Neural cell (in vitro differentiated cells): ENCODE measurements around the gene C11orf24. TPM values are rescaled to one million over a fixed set of nuclear protein-coding genes. Genes with fewer than 3 reads are reported as not detected.

ENCODE experiments used
- H2AFZ ChIP-seq: fragments of 200-600, 300-800 bp; sonication (generic), shearing (Covaris generic); 2 replicates; pipeline ENCODE4 v1.6.0; 2014; ENCODE audit warnings: low read depth, mild to moderate bottlenecking, antibody characterized with exemption, low read length, moderate library complexity
- H3F3A ChIP-seq: fragments of 200-600 bp; shearing (Covaris generic); 2 replicates; pipeline ENCODE4 v1.6.1; 2016; ENCODE audit warnings: mild to moderate bottlenecking, moderate library complexity, mixed read lengths, antibody characterized with exemption, low read length; ENCODE audit not compliant: insufficient read depth, poor library complexity, severe bottlenecking
- H3K27ac ChIP-seq: fragments of 200-600, 300-800 bp; sonication (generic), shearing (Covaris generic); 2 replicates; pipeline ENCODE4 v1.5.1; 2014; ENCODE audit warnings: mild to moderate bottlenecking, low read length, moderate library complexity
- H3K27me3 ChIP-seq: fragments of 300-800, 200-600 bp; sonication (generic), shearing (Covaris generic); 2 replicates; pipeline ENCODE4 v1.6.0; 2014; ENCODE audit warnings: mild to moderate bottlenecking, low read depth, low read length, moderate library complexity; ENCODE audit not compliant: insufficient read depth
- H3K36me3 ChIP-seq: fragments of 300-800, 200-600 bp; sonication (generic), shearing (Covaris generic); 2 replicates; pipeline ENCODE4 v1.5.1; 2014; ENCODE audit warnings: mild to moderate bottlenecking, antibody characterized with exemption, low read length, moderate library complexity; ENCODE audit not compliant: insufficient read depth
- H3K4me2 ChIP-seq: fragments of 300-800, 200-600 bp; sonication (generic), shearing (Covaris generic); 2 replicates; pipeline ENCODE4 v1.6.0; 2014; ENCODE audit warnings: mild to moderate bottlenecking, low read length
- H3K4me3 ChIP-seq: fragments of 300-800, 200-600 bp; sonication (generic), shearing (Covaris generic); 2 replicates; pipeline ENCODE4 v1.5.1; 2014; ENCODE audit warnings: mild to moderate bottlenecking, low read length, moderate library complexity
- H3K79me2 ChIP-seq: fragments of 200-600 bp; shearing (Covaris generic); replicated peaks from 2 replicates; pipeline ENCODE4 v1.6.0; 2014; ENCODE audit warnings: mild to moderate bottlenecking, low read length, moderate library complexity; ENCODE audit not compliant: insufficient read depth
- H3K9ac ChIP-seq: fragments of 300-800, 200-600 bp; sonication (generic), shearing (Covaris generic); 2 replicates; pipeline ENCODE4 v1.6.1; 2016; ENCODE audit warnings: mild to moderate bottlenecking, low read length, mixed read lengths
- H3K9me2 ChIP-seq: fragments of 200-600 bp; shearing (Covaris generic); 2 replicates; pipeline ENCODE4 v1.6.1; 2016; ENCODE audit warnings: mild to moderate bottlenecking, low read length, mixed read lengths; ENCODE audit not compliant: insufficient read depth
- H3K9me3 ChIP-seq: fragments of 200-600, 300-800 bp; sonication (generic), shearing (Covaris generic); 2 replicates; pipeline ENCODE4 v1.6.1; 2016; ENCODE audit warnings: mild to moderate bottlenecking, mixed run types, low read length, moderate library complexity, mixed read lengths
- H4K20me1 ChIP-seq: fragments of 200-600 bp; shearing (Covaris generic); 2 replicates; pipeline ENCODE4 v1.6.1; 2016; ENCODE audit warnings: mild to moderate bottlenecking, mixed run types; ENCODE audit not compliant: insufficient read depth
- EP300 ChIP-seq: fragments of 450-650 bp; conservative IDR thresholded peaks from 2 replicates; pipeline ENCODE4 v1.6.1; 2014; ENCODE audit warnings: antibody characterized with exemption, mild to moderate bottlenecking, moderate library complexity; ENCODE audit not compliant: poor library complexity, severe bottlenecking
- EZH2 ChIP-seq: fragments of 200-600, 300-800 bp; shearing (Covaris generic), sonication (generic); IDR thresholded peaks from 2 replicates; pipeline ENCODE4 v1.6.1; 2014; ENCODE audit warnings: antibody characterized with exemption, low read length, borderline replicate concordance, mild to moderate bottlenecking; ENCODE audit not compliant: insufficient read depth, poor library complexity, severe bottlenecking
- MXI1 ChIP-seq: fragments of 450-650 bp; conservative IDR thresholded peaks from 2 replicates; pipeline ENCODE4 v1.6.1; 2014; ENCODE audit warnings: antibody characterized with exemption, mild to moderate bottlenecking; ENCODE audit not compliant: poor library complexity, severe bottlenecking
- POLR2AphosphoS5 ChIP-seq: IDR thresholded peaks from 2 replicates; pipeline ENCODE4 v1.6.1; 2012
- RAD21 ChIP-seq: fragments of 450-650 bp; conservative IDR thresholded peaks from 2 replicates; pipeline ENCODE4 v1.6.1; 2014; ENCODE audit warnings: antibody characterized with exemption, mild to moderate bottlenecking, moderate library complexity
- SMC3 ChIP-seq: fragments of 450-650 bp; conservative IDR thresholded peaks from 2 replicates; pipeline ENCODE4 v1.6.1; 2014; ENCODE audit warnings: antibody characterized with exemption, mild to moderate bottlenecking, moderate library complexity; ENCODE audit not compliant: poor library complexity
- TAF1 ChIP-seq: IDR thresholded peaks from 2 replicates; pipeline ENCODE4 v1.6.1; 2012; ENCODE audit warnings: low read depth
- polyA plus RNA-seq: library from polyadenylated mRNA; depleted of rRNA; stranded (reverse); fragments of >200 nt; gene quantifications from 2 replicates; pipeline ENCODE4 v1.2.3, GENCODE V29; 2014
- TF ChIP-seq, protein P1 (sequence below): IDR thresholded peaks from 2 replicates; pipeline ENCODE4 v1.6.1; 2012; ENCODE audit warnings: borderline replicate concordance
- TF ChIP-seq, protein P2 (sequence below): fragments of 450-650 bp; IDR thresholded peaks from 2 replicates; pipeline ENCODE4 v1.5.1; 2014; ENCODE audit warnings: antibody characterized with exemption, mild to moderate bottlenecking, moderate library complexity; ENCODE audit not compliant: poor library complexity, severe bottlenecking

Gene C11orf24
- polyA plus RNA-seq, 1 donor from 2014 or later: 9.6 TPM

DNA sequence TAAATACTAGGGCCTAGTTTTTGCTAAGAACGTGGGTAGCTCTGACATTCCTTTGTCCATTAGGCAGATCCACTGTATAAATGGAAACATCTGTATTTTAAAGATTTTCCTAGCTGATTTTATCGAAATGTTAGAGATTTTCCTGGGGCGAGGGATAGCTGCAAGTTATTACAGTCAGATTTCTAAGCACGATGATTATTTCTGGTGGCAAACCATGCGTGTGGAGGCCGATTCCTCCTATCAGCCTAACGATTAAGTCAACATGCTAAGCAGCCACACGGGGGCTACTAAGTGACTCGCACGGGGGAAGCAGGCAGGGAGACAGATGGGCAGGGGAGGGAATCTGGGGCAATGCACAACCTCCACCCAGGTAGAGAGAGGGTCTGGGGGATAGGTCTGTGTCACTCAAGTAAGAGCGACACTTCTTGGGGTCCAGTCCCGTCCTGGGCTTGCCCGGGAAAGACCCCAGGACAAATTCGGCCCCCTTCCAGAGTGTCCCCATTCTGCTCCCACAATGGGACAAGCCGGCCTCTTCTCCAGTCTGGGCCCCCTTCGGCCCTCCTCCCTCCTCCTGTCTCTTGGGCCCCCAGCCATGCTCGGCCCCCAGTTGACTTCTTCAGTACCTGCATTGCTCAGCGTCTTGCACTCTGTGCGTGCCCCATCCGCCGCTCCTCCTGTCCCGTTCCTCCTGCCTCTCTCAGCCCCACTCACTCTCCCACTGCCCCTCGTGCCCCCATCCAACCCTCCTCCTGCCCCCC, 571 bp downstream of the C11orf24 start:
- Histone ChIP-seq H3K9me3 (no peaks in the 10 kb centered on the region), H3K9ac (peak overlapping the region; percentile 97), H3F3A (no peaks in the 10 kb centered on the region), H4K20me1 (no peaks in the 10 kb centered on the region), H3K27ac (peak overlapping the region; percentile 86), H3K4me2 (peak overlapping the region; percentile 57), H3K4me3 (peak overlapping the region; percentile 83), H2AFZ (peak overlapping the region; percentile 79), H3K79me2 (peaks cover 20% of the 10 kb centered on the region), H3K36me3 (no peaks in the 10 kb centered on the region), H3K27me3 (no peaks in the 10 kb centered on the region), H3K9me2 (no peaks in the 10 kb centered on the region)
- TF ChIP-seq MXI1 (peak; percentile 22), RAD21 (peak; percentile 44), TAF1 (peak; percentile 59), EP300 (no peak), POLR2AphosphoS5 (peak; percentile 8), EZH2 (no peak), SMC3 (peak; percentile 68)
- TF ChIP-seq, protein P1, sequence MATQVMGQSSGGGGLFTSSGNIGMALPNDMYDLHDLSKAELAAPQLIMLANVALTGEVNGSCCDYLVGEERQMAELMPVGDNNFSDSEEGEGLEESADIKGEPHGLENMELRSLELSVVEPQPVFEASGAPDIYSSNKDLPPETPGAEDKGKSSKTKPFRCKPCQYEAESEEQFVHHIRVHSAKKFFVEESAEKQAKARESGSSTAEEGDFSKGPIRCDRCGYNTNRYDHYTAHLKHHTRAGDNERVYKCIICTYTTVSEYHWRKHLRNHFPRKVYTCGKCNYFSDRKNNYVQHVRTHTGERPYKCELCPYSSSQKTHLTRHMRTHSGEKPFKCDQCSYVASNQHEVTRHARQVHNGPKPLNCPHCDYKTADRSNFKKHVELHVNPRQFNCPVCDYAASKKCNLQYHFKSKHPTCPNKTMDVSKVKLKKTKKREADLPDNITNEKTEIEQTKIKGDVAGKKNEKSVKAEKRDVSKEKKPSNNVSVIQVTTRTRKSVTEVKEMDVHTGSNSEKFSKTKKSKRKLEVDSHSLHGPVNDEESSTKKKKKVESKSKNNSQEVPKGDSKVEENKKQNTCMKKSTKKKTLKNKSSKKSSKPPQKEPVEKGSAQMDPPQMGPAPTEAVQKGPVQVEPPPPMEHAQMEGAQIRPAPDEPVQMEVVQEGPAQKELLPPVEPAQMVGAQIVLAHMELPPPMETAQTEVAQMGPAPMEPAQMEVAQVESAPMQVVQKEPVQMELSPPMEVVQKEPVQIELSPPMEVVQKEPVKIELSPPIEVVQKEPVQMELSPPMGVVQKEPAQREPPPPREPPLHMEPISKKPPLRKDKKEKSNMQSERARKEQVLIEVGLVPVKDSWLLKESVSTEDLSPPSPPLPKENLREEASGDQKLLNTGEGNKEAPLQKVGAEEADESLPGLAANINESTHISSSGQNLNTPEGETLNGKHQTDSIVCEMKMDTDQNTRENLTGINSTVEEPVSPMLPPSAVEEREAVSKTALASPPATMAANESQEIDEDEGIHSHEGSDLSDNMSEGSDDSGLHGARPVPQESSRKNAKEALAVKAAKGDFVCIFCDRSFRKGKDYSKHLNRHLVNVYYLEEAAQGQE: no peak
- TF ChIP-seq, protein P2, sequence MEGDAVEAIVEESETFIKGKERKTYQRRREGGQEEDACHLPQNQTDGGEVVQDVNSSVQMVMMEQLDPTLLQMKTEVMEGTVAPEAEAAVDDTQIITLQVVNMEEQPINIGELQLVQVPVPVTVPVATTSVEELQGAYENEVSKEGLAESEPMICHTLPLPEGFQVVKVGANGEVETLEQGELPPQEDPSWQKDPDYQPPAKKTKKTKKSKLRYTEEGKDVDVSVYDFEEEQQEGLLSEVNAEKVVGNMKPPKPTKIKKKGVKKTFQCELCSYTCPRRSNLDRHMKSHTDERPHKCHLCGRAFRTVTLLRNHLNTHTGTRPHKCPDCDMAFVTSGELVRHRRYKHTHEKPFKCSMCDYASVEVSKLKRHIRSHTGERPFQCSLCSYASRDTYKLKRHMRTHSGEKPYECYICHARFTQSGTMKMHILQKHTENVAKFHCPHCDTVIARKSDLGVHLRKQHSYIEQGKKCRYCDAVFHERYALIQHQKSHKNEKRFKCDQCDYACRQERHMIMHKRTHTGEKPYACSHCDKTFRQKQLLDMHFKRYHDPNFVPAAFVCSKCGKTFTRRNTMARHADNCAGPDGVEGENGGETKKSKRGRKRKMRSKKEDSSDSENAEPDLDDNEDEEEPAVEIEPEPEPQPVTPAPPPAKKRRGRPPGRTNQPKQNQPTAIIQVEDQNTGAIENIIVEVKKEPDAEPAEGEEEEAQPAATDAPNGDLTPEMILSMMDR: peak; percentile 69

DNA sequence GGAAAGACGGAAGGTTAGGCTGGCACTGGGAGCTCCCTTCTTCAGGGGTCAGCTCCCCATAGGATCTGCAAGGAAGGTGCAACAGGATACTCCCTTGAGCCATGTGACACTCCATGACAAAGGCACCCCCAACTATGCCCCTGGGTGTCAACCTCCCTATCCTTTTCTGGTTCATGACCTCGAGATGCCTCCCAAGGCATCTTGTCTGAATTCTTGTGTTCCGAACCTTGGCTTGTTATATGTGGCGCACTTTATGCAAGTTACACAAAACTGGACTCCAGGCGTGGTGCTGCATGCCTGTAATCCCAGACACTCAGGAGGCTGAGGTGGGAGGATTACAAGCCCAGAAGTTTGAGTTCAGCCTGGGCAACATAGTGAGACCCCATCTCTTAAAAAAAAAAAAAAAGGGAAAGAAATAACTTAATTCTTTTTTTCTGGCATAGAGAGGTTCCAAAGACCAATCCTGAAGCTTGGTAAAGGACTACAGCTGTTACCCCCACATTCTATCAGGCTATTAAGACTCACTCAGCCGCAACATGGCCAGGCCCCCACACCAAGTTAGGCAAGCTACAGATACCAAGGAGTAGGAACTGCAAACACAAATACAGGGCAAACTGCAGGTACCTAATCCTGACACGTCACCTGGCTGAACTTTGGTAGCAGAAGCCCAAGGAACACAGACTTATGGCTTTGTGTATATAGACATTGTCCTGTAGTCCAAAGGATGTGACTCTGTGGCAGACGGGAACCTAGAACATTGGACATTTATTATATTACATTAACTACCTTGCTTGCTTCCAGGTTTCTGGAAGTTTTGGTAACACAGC, 1.4 kb downstream of the C11orf24 start:
- Histone ChIP-seq H3K4me3 (peak overlapping the region; percentile 83), H3K9me2 (no peaks in the 10 kb centered on the region), H3K79me2 (peaks cover 20% of the 10 kb centered on the region), H3K27ac (peak overlapping the region; percentile 86), H3F3A (no peaks in the 10 kb centered on the region), H3K27me3 (no peaks in the 10 kb centered on the region), H2AFZ (no peak overlapping the region), H3K9me3 (no peaks in the 10 kb centered on the region), H3K4me2 (peak overlapping the region; percentile 57), H4K20me1 (no peaks in the 10 kb centered on the region), H3K36me3 (no peaks in the 10 kb centered on the region), H3K9ac (peak overlapping the region; percentile 97)
- TF ChIP-seq POLR2AphosphoS5 (no peak), SMC3 (no peak), TAF1 (no peak), EZH2 (no peak), RAD21 (no peak), EP300 (no peak), MXI1 (no peak)
- TF ChIP-seq, protein P1: no peak
- TF ChIP-seq, protein P2: no peak
